ENCODE results near the gene CPB2. TPM values are rescaled to one million over a fixed set of nuclear protein-coding genes. Genes with fewer than 3 reads are reported as not detected.

CPB2 gene
- total RNA-seq, 1 experiment from 2014 or later: 0.15 TPM

DNA sequence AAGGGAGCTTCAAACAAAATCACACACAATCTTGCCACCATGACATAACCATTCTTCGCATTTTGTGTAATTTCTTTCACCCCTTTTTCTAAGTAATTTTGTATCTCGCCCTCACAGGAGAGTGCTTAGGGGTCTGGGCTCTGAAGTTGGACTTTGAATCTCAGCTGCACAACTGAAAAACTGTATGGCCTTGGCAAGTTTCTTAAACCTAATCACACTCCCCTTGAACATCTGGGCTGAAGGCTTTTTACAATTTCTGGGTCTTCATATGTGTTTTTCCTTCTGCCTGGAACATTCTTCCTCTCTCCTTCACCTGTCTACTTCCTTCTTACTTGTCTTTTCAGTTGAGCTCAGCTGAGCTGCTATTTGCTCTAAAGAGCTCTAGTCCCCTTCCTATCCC is 24.3 kb upstream of the CPB2 start (continued):
- no peak for TF ChIP-seq EZH2 (IDR thresholded peaks at IDR 0.05)
- TF ChIP-seq, protein P1, sequence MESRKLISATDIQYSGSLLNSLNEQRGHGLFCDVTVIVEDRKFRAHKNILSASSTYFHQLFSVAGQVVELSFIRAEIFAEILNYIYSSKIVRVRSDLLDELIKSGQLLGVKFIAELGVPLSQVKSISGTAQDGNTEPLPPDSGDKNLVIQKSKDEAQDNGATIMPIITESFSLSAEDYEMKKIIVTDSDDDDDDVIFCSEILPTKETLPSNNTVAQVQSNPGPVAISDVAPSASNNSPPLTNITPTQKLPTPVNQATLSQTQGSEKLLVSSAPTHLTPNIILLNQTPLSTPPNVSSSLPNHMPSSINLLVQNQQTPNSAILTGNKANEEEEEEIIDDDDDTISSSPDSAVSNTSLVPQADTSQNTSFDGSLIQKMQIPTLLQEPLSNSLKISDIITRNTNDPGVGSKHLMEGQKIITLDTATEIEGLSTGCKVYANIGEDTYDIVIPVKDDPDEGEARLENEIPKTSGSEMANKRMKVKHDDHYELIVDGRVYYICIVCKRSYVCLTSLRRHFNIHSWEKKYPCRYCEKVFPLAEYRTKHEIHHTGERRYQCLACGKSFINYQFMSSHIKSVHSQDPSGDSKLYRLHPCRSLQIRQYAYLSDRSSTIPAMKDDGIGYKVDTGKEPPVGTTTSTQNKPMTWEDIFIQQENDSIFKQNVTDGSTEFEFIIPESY (IDR thresholded peaks at IDR 0.05; ENCODE audit: extremely low read depth, insufficient replicate concordance, low read length): no peak

- BruUV-seq (replicated peaks): no TSS peak
- Histone ChIP-seq H3K36me3 (ENCODE audit: control insufficient read depth in 1 of 2, insufficient read depth in 2 of 2, low read length in 2 of 2) (no peaks in the 10 kb centered on the region), H3K4me3 (replicated peaks in 1 of 2; ENCODE audit: low read depth in 1 of 2, low read length in 2 of 2) (no peak overlapping the region), H3K4me1 (ENCODE audit: control insufficient read depth in 1 of 2, insufficient read depth in 2 of 2, low read length in 2 of 2) (no peaks in the 10 kb centered on the region), H3K9ac (ENCODE audit: low read length) (no peak overlapping the region), H3K27ac (ENCODE audit: low read depth, low read length) (no peak overlapping the region), H2AFZ (ENCODE audit: low read depth, low read length, poor library complexity, severe bottlenecking) (no peak overlapping the region), H3K4me2 (ENCODE audit: low read length) (no peak overlapping the region), H3K27me3 (ENCODE audit: insufficient read depth, low read length) (peaks cover 37% of the 10 kb centered on the region), H3K79me2 (ENCODE audit: insufficient read depth, low read length) (no peaks in the 10 kb centered on the region), H3K9me2 (ENCODE audit: insufficient read depth) (no peaks in the 10 kb centered on the region), H4K20me1 (ENCODE audit: insufficient read depth) (no peaks in the 10 kb centered on the region), H3K9me3 (ENCODE audit: control insufficient read depth in 1 of 2, insufficient read depth in 1 of 2, low read depth in 1 of 2, low read length in 2 of 2) (no peaks in the 10 kb centered on the region)
- ChIA-PET CTCF (interaction anchor here (0.7 to 2.2 kb wide), 9 partner anchors 10 to 320 kb away, joined by 3 to 38 read pairs (median 4); no protein-coding TSS in a partner anchor), POLR2A (interaction anchor here (0.8 kb wide), 1 partner anchor 8 kb away, joined by 3 read pairs; no protein-coding TSS in a partner anchor), RAD21 (ENCODE audit: low non-redundant PET in 1 of 2, low total read pairs in 2 of 2, uncharacterized antibody in 2 of 2, unreplicated experiment in 2 of 2) (interaction anchor here (1.2 kb wide), 2 partner anchors 320 kb away, joined by 5 read pairs; no protein-coding TSS in a partner anchor)
- no peak for TF ChIP-seq POLR2AphosphoS5 (IDR thresholded peaks at IDR 0.05; ENCODE audit: low read depth, low read length)
- TF ChIP-seq JUND (IDR thresholded peaks at IDR 0.05): no peak
- ATAC-seq: no peak
- DNase-seq (ENCODE audit: low read depth, low spot score): no peak
- intact Hi-C loops (cut with micrococcal nuclease): loop anchor here (5.0 to 10.0 kb wide), 2 partner anchors 203 to 505 kb away; no protein-coding TSS in a partner anchor
These were observed 22.7 kb upstream of the CPB2 start for GRCh38 chr13:46127358-46128023.

Data from HCT116 (cell line).